ENCODE results near the gene KLRD1.
"Not testable (repeated sequence)": the region's sequence is repeated elsewhere in the genome, so short reads cannot be mapped to it uniquely, and the experiment has no call there.

KLRD1 gene

DNA sequence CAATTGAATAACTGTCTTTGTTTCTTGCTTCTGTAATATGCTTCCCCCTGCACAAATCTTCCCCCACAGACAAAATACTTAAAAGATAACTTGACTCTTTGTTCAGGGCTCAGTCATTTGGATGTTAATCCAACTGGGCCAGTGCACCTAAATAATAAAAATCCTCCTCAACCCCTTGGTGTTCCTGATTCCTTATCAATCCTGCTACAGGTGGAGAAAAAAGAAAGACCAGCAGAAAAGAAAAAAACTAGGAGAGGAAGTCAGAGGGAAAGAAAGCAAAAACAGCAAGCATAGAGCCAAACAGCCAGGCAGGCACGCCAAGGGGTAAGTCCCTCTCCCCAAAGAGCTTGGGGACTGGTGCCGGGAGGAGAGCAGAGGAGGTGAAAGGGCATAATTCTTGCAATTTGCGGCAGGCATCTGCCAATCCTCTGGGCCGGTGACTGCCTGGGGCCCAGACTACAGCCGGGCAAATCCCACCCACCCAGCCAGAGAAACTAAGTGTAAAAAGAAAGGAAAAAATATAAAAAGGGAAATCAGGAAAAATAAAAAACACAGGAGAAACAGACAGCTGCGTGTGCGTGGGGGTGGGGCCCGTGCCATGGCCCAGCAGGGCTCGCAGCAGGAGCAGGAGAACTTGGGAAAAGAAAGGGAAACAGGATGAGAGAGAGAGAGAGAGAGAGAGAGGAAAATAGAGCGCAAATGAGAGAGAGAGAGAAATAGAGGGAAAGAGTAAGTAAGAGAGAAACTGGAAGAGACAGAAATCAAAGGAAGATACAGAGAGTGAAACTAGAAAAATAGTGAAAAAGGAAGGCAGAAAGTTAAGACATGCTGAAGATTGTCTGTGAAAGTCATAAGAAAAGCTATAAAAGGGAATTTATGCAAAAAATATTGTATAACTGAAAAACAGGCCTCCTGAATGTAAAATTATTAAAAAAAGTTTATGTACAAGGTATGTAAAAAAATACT is 60.8 kb downstream of the KLRD1 start:
- DNase-seq (ENCODE audit: low spot score), result no peak

DNA sequence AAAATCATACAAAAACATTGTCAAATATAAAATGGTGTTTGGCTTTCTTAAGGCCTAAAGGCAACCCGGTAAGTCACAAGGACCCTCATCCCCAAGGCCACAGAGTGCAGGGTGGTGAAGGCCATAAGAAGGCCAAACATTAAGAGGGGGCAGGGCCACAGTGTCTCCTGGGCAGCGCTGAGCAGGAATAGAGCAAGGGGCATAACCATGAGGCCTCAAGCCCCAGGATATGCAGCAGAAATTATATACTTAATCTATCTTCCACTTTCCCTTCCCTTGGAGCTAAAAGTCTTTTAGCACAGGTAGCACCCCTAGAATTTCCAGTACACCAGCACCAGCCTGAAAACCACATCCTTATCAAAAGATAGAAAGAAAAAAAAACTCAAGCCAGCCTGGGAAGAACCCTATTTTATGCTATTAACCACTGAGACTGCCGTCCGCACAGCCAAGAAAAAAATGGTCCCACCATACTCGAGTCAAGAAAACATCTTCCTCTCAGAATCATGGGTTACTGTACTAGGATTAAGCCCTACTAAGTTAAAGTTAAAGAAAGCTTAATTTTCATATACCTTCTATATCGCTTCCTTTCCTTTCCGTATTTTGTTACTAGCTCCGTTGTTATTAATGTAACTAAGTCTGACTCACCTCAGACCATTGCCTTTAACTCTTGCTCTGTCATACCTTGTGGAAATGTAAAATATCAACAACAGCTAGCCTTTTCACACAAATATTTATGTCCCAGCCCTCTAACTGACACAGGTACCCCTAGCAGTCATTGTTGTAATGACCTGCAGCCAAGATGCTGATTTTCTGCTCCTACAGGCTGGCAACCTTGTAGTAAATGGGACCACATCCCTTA is 62.1 kb downstream of the KLRD1 start:
- no peak for DNase-seq (ENCODE audit: low spot score)

DNA sequence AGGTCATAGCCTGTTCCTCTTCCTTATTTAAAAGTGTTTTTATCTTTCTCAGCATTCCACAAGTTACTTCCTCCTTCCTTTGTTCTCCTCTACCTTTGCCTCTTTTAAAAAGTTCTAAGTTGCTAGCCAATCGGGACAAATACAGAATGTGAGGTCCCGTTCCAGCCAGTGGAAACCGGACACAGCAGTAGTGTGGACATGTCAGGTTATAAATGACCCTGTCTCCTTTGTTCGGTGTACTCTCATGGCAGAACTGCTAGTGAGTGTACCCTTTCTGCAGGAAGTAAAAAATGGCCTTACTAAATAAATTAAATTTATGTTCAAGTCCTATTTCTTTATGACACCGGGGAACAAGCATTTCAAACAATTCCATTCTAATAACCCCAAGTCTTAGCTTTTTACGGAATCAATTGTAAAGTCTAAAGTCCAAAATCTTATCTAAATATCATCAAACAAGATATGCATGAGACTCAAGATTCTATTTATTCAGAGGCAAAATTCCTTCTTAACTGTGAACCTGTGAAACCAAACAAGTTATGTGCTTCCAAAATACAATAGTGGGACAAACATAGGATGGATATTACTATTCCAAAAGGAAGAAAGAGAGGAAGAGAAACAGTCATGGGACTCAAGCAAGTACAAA is 64.3 kb downstream of the KLRD1 start:
- not testable (repeated sequence) for DNase-seq (ENCODE audit: low spot score)

DNA sequence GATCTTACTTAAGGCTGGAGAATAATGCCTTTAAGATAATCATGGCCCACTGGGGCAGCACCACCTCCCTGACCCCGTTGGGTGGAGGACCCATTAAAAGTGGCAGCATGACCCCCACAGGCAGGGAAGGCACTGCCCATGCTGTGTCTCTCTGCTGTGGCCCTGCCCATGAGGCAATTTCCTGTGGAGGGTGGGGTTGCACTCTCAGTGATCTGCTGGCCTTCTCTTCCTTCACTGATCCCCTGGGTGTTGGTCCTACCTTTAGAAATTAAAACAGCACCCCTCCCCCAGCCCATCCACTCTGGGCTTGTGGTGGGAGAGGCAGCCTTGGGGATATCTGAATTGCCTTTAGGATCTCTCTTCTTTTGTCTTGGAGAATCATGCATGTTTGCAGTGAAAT is 64.9 kb downstream of the KLRD1 start:
- DNase-seq (ENCODE audit: low spot score), result no peak

DNA sequence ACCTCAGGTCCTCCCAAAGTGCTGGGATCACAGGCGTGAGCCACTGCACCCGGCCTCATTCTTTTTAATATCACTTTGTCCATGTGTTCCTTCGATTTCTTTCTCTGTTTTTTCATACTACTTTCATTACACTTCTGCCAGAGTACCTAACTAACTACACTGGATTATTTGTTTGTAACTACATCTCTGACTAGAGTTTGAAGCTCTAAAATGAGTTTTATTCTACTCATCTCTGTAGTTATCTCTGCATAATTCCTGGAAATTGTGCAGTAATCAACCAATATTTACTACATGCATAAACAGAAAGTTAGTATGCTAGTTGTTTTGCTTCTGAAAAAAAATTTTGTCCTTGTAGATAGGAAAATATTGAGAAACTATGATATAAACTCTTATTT is 67.0 kb downstream of the KLRD1 start:
- DNase-seq (ENCODE audit: low spot score), result no peak

DNA sequence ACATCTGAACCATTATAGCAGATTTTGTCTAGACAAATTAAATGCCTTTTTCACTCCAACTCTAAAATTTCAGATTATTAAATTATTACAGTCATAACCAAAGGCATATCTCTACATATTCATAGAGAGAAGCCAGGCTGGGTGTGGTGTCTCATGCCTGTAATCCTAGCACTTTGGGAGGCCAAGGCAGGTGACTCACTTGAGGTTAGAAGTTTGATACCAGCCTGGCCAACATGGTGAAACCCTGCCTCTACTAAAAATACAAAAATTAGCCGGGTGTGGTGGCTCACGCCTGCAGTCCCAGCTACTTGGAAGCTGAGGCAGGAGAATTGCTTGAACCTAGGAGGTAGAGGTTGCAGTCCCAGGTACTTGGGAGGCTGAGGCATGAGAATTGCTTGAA is 71.1 kb downstream of the KLRD1 start:
- DNase-seq (ENCODE audit: low spot score), result not testable (repeated sequence)
